HFF-Myc (cell line): ENCODE measurements around the gene ENPP7.

Experiments used
- DNase-seq: peaks from one replicate; pipeline ENCODE4 v3.0.0-alpha.2; 2011; ENCODE audit warnings: low read depth; ENCODE audit errors: extremely low read depth
- H3K4me3 ChIP-seq: replicated peaks from 2 replicates; pipeline ENCODE4 v1.5.1; 2011; ENCODE audit warnings: low read depth, mild to moderate bottlenecking, control low read depth, low read length
- TF ChIP-seq, protein P1 (sequence below): IDR thresholded peaks from 2 replicates; pipeline ENCODE4 v1.5.1; 2012; ENCODE audit warnings: mild to moderate bottlenecking, low read depth, low read length, control low read depth; ENCODE audit errors: missing control alignments

Gene ENPP7

DNA sequence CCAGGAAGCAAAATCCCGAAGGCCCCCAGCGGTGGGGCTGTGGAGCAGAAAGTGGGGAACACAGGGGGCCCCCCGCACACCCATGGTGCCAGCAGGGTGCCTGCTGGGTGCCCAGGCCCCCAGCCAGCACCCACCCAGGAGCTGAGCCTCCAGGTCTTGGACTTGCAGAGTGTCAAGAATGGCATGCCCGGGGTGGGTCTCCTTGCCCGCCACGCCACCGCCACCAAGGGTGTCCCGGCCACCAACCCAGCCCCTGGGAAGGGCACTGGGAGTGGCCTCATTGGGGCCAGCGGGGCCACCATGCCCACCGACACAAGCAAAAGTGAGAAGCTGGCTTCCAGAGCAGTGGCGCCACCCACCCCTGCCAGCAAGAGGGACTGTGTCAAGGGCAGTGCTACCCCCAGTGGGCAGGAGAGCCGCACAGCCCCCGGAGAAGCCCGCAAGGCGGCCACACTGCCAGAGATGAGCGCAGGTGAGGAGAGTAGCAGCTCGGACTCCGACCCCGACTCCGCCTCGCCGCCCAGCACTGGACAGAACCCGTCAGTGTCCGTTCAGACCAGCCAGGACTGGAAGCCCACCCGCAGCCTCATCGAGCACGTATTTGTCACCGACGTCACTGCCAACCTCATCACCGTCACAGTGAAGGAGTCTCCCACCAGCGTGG, 53.7 kb downstream of the ENPP7 start:
- H3K4me3 ChIP-seq: no peak overlapping the region
- TF ChIP-seq, protein P1, sequence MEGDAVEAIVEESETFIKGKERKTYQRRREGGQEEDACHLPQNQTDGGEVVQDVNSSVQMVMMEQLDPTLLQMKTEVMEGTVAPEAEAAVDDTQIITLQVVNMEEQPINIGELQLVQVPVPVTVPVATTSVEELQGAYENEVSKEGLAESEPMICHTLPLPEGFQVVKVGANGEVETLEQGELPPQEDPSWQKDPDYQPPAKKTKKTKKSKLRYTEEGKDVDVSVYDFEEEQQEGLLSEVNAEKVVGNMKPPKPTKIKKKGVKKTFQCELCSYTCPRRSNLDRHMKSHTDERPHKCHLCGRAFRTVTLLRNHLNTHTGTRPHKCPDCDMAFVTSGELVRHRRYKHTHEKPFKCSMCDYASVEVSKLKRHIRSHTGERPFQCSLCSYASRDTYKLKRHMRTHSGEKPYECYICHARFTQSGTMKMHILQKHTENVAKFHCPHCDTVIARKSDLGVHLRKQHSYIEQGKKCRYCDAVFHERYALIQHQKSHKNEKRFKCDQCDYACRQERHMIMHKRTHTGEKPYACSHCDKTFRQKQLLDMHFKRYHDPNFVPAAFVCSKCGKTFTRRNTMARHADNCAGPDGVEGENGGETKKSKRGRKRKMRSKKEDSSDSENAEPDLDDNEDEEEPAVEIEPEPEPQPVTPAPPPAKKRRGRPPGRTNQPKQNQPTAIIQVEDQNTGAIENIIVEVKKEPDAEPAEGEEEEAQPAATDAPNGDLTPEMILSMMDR: no peak
- no peak for DNase-seq

DNA sequence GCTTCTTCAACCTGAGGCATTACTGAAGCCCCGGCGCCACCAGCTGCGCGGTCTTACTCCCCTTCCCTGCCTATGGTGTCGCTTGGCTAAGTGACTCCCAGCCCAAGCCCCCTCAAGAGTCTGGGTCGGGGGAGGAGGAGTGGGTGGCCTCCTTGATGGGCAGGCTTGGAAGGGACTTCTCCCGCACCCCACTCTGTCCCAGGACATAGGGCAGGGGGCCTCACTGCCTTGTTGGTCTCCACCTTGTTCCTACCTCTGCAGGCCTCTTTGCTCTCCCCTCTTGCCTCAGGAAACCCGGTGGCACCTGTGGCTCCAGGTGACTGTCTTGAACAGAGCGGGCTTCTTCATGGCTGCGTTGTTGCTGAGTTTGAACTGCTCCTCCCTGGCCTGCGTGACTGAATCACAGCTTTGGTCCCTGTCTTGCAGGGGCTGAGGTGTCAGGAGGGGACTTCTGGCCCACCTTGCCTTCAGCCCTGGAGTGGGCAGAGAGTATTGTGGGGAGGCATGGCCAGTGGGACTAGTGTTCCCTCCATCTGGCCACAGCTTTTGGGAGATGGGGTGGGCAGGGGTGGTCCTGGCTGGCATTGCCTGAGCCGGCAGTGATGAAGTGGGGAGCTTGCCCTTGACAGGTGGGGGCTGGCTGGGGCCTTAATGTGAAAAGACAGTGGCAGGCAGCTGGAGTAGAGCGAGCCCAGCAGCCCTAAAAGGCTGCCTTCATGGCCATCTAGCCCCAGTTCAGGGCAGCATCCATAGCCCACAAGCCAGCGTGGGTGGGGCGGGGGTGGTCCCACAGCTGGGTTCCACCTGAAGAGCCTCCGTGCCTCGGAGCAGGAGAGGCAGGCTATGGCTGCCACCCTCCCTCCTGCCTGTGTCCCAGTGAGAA, 54.5 kb downstream of the ENPP7 start:
- DNase-seq: no peak
- no peak overlapping the region for H3K4me3 ChIP-seq
- TF ChIP-seq, protein P1: no peak

DNA sequence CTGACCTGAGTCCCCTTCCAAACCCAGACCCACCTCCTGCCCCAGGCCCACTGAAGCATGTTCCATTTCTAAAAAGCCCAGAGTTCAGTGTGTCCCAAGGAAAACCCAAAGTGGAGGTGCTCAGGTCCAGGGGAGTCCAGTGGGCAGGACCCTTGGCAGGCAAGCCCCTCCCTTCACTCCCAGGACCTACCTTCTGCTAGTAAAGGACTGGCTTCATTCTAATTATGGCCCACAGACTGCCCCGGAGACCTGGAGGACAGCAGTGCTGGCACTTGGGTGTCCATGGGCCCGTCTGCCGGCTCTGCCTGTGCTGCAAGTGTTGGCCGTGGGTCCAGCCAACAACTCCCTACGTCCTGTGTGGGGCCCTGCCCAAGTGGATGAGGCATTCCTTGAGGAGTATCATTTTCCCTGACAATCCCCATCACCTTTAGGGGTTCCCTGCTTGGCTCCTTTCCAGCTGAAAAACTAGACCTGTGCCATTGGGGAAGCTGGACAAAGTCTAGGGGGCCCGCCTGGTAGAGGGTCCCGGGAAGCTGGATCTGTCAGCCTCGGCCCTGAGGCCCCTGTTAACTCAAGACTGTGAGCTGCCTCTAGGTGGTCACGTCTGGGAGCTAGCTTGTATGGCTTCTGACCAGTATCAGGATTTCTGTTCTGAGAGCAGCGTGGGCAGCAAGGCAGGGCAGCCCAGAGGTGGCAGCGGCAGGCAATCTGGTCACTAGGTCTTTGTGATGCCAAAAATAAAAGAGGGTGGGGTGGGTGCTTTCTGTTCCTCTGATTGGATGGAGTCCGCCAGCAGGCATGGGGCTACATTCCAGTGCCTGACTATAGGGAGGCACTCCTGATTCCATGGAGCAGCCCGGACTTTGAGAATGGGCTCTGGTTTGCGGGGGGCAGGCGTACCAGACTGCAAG, 55.4 kb downstream of the ENPP7 start:
- DNase-seq: no peak
- TF ChIP-seq, protein P1: no peak
- no peak overlapping the region for H3K4me3 ChIP-seq

DNA sequence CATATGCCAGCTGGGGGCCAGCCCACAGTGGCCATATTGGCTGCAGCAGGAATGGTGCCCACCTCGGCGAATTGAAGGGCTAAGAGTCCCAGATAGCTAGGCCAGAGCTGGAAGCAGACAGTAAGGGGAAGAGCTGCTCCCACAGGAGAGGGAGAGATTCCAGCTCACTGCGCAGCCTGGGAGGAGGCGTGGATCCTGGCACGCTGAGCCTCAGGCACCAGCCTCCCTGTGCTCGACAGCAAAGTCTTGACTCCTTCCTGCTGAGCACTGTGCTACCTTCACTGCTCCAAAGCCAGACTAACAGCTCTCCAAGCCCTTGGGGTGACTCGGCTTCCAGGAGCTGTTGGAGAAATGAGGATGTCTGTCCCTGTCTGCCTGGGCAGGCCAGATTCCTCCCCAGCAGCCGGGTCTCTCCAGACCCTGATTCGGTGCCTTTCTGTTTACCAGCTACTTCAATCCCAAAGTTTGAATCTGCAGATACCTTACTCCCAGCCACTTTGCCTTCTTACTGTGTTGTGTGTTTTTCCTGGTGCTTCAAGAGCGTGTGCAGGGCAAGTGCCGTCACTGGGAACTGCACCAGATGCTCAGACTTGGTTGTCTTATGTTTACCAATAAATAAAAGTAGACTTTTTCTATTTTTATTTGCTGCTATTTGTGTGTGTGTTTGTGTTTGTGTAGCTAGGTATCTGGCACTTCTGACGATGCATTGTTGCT, 56.3 kb downstream of the ENPP7 start:
- TF ChIP-seq, protein P1: no peak
- no peak for DNase-seq
- no peak overlapping the region for H3K4me3 ChIP-seq

DNA sequence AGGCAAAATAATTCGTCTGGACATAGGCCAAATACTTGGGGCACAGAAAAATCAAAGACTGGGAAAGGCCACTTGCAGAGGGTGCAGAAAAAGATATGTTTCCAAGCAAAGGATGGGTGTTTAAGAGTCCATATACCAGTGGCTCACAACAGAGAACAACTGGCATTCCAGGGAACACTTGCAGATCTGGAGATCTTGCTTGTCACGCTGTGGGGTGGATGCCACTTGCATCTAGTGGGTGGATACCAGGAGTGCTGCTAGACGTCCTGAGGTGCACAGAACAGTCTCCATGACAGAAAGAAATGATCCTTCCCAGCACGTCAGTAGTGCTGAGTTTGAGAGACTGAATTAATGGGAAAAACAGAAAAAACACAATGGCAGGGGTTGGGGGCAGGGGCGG, 57.7 kb downstream of the ENPP7 start:
- DNase-seq: no peak
- H3K4me3 ChIP-seq: no peak overlapping the region
- TF ChIP-seq, protein P1: no peak
